GM12874 (cell line): Measurements from ENCODE around the gene MFSD2B.

Experiments
- CTCF ChIP-seq: IDR thresholded peaks from 2 replicates; pipeline ENCODE4 v1.5.1; 2011; ENCODE audit warnings: low read depth, mild to moderate bottlenecking, control low read depth, low read length, moderate library complexity; ENCODE audit not compliant: insufficient read depth

The MFSD2B gene

GRCh38 chr2:24058564-24059271 lies 48.8 kb downstream of the MFSD2B start:
- TF ChIP-seq CTCF = no peak

GRCh38 chr2:24065341-24065740 lies 55.5 kb downstream of the MFSD2B start:
- TF ChIP-seq CTCF = no peak

- no peak for TF ChIP-seq CTCF
These were observed 62.4 kb downstream of the MFSD2B start for GRCh38 chr2:24072259-24072658.

GRCh38 chr2:24073816-24074215 lies 63.9 kb downstream of the MFSD2B start:
- no peak for TF ChIP-seq CTCF

- TF ChIP-seq CTCF = no peak
These were observed 65.4 kb downstream of the MFSD2B start for GRCh38 chr2:24075259-24075658.
